GM04503 (cell line): ENCODE data around the gene CNTFR.

Experiments used
- DNase-seq: peaks from one replicate; pipeline ENCODE4 v3.0.0-alpha.2; 2012; ENCODE audit warnings: low read depth

Gene CNTFR

GRCh38 chr9:34522971-34523797 lies 66.3 kb downstream of the CNTFR start, which contains the start of gene ENHO:
Gene ENHO, minus strand, starts transcription at chr9:34522990. Its CDS starts 1,295 bp downstream, at chr9:34521695.
- DNase-seq, result no peak

DNA sequence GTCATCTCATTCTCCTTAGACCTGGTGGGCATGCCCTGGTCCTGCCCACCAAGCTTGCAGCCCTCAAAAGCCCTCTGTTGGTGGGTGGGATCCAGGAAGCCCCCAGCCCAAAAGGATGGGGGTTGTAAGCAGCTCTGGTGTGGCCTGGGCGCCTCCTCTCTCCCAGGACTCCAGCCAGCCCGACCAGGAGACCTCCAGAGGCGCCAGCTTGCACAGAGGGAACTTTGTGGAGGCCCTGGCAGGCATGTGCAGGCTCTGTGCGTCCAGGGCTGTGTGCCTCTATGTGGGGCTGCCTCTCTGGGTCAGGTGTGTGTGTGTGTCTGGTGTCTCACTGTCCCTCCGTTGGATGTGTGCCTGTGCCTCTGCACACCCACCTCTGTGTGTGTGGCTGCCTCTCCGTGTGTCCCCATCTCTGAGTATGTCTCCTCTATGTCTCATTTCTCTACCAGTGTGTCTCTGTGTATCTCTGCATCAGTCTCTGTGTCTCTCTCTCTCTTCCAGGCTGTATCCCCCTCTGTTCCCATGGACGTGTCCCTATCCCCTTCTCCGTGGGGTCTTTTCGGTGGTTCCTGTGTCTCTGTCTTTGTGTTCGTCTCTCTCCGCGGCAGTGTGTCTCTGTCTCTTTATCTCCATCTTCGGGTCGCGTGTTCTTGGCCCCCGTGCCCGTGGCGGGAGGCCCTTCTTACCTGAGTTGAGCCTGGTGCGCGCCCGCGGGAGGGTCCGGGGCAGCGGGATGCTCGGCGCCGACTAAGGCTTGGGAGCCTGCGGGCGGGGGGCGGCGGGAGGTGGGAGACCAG lies 67.2 kb downstream of the CNTFR start:
- DNase-seq, result no peak

- DNase-seq, result no peak
These were observed 68.0 kb downstream of the CNTFR start for GRCh38 chr9:34521406-34522045.

DNA sequence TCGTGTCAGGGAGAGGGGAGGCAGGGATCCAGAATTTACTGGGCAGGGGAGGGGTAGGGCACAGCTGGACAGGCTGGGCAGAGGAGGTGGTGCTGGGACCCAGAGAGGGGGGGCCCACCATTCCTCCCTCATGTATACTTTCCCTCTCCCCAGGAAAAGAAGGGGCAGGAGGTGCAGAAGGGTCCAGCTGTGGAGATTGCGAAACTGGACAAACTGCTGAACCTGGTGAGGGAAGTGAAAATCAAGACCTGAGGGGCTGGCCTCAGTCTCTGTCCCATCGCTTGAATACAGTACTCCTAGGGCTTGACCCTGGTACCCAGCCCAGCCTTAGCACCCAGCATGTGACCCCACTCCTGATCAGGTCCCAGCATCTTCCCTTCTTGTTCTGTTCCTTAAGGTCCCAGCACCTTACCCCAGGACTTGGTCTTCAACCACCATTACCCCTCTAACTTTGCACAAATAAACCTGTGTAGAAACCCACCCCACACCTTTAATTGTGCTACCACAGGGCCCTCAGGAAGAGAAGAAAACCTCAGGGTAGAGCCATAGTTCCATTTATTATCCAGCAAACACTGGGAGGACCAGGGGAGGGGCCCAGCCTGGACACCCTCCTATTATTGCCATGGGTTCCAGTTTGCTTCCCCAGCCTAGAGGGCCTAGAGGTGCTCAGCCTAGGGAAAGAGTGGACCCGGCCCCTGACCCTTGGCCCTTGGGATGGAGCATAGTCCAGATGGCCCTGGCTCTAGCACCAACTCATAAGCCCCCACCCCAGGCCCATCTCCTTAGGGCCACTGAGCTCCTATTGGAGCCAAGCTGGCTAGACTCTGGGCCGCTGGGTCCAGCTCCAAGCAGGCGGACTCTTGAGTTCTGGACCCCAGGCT lies 68.8 kb downstream of the CNTFR start:
- no peak for DNase-seq

DNA sequence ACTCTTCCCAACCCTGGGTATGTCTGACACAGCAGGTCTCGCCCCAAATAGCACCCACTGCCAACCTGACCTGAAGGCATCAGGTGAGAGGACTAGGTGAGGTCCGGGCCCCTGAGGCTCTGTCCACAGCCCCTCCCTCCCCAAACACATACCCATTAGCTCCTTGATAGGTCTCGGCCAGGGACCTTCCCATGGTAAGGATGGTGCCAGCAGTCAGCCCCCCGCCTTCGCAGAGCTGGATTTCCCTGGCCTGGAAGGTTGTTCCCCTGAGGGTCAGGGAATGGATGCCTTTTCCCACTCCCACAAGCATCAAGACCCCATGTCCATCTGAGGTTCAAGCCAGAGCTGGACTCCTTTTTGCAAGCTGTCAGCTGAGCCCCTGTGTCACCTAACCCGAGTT lies 69.4 kb downstream of the CNTFR start:
- no peak for DNase-seq

DNA sequence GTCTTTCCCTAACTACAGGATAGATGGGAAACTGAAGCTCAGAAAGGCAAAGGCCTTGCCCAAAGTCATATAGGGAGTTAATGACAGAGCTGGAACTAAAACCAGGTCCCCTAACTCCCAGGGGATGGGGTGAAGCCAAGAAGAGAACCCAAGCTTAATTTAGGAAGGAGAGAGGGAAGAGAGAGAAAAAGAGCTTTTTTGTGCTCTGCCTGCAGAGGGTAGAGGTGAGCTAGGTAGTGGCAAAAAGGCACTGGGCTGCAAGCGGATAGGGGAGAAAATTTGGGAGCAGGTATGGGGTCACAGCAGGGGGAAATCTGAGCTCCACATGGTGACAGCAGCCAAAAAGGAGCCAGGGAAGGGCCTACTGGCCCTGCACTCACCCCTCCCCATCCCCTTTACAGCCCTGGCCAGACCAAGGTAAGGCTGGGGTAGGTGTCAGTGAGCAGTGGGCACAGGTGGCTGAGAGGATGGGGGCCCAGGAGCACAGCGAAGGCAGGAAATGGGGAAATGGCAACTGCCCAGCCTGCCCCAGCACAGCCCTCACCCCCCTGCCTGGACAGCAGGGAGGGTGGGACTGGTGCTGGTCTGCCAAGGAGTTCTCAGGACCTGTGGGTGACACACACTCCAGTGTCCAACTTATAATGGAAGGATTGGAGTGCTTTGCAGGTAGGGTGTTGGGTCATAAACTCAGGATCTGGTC lies 70.1 kb downstream of the CNTFR start:
- no peak for DNase-seq

GRCh38 chr9:34518896-34519295 lies 70.6 kb downstream of the CNTFR start:
- DNase-seq, result no peak

DNA sequence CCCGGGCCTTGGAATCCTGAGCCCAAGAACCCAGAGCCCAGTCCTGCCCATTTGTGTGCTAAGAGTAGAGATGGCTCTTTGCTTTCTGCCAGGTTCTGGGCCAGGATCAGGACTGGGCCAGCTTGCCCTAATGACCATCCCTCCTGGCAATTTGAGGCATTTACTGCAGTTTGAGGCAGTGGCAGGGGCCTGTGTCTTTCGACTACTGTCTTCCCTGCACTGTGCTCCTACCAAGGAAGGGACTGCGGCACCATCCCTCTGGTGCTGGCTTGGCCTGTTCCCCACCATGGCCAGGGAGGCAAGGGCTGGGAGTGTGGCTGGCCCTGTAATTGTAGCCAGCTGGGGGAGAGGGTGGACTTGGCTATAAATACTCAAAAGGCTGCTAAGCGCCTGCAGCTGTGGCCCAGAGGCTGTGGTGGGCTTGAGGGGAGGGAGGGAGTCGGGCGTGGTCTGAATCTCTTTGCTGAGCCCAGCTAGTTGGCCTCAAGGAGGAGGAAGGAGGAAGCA lies 71.4 kb downstream of the CNTFR start:
- no peak for DNase-seq

DNA sequence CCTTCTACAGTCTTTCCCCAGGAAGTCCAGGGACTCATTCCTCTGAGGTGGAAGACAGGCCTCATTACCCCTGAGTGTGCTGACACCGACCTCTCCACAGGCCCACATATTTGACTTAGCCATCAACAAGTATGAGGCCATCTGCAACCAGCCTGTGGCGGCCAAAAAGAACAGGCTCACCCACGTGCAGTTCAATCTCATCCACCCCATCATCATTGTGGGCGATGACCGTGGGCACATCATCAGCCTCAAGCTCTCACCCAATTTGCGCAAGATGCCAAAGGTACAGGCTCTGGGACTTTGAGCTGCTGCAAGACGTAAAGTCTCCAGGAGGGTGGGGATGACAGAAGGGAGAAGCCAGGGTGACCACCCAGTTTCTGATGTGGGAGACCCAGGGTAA lies 72.3 kb downstream of the CNTFR start:
- no peak for DNase-seq

- DNase-seq, result no peak
These were observed 73.6 kb downstream of the CNTFR start for GRCh38 chr9:34515959-34516358.

- no peak for DNase-seq
These were observed 74.7 kb downstream of the CNTFR start for GRCh38 chr9:34514816-34515215.

- no peak for DNase-seq
These were observed 75.1 kb downstream of the CNTFR start for GRCh38 chr9:34514401-34514800.

DNA sequence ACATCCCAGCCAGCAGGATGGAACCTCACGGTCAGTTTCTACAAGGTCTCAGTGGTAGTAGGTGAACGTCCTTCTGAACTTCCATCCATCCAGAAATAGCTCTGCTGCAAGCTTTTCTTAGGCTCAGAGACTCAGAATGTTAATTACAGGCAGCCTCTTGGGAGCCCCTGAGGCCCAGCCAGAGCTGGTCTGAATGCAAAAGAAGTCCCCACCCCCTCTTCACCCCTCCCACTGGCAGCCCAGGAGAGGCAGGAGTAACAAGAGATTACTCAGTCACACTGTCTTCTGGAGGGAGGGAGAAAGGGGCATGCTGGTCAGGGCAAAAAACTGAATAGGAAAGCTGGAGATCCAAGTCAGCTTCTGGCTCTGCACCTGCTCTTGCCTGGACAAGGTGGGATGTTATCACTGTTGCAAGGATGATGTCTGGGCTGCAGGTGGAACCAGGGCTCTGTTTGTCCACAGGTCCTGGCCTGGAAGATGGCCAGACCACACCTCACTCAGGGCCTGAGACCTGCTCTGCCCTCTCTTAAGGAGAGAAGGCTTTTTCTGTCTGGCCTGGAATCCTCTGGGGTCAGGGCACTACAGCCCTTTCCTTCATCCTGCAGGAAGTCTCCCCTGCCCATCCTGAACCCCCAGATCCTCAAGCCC lies 75.8 kb downstream of the CNTFR start:
- DNase-seq, result no peak

GRCh38 chr9:34512131-34513078 lies 77.1 kb downstream of the CNTFR start:
- DNase-seq, result no peak

DNA sequence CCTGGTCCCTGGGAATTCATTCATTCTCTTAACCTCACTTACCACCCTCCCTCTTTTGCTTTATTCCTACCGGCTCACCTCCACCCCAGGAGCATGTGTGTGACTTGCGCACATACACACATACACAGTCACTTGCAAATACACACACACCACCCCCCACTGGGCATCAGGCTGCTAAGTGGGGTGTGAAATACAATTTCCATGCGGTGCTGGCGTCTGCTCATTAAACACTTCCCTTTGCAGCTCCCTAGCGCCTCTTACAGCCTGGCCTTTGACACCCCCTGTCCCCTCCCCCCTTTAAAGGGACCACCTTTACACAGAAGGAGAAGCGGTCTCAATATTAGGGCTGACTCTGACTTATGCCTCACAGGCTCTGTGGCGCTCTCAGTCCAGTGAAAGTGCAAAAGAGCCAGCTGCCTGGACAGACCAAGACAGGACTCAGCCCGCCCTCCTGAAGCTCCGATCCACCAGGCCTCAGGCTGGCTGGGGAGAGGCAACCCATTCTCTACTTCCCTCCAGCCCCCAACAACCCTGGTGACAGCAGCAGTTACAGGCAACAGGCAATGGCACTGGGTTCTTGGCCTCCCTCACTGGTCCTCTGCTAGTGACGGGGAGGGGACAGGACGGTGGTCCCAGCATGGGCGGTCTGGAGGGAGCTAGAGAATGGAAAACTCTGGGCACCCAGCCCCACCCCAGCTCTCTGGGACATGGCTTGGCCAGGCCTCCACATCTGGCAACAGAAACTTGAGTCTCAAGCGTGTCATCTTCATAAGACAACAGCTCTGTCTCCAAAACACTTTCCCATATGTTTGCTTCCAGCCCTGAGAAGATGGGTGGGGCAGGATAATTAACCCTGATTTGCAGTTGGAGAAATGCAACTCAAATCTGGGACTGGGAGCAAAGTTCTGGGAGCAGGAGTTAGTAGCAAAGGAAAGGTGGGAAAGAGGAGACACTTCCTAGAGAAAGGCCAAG lies 78.7 kb downstream of the CNTFR start:
- no peak for DNase-seq

- DNase-seq, result no peak
These were observed 80.6 kb downstream of the CNTFR start for GRCh38 chr9:34508951-34509350.

GRCh38 chr9:34508463-34508862 lies 81.1 kb downstream of the CNTFR start:
- DNase-seq, result no peak

GRCh38 chr9:34507966-34508365 lies 81.6 kb downstream of the CNTFR start:
- no peak for DNase-seq
